ENCODE measurements around the gene CCDC192. TPM values are rescaled to one million over a fixed set of nuclear protein-coding genes. Genes with fewer than 3 reads are reported as not detected.

The CCDC192 gene
- total RNA-seq, 1 donor from 2014 or later = not detected

GRCh38 chr5:127899214-127899610 is 196.0 kb downstream of the CCDC192 start:
- ChIA-PET POLR2A (interaction anchor here (0.7 kb wide), 1 partner anchor 258 kb away, joined by 11 read pairs; no protein-coding TSS in a partner anchor), CTCF (no interaction called here)
- Mint-ChIP-seq H3K4me3 (no peak overlapping the region), H3K36me3 (ENCODE audit: low read depth) (no peaks in the 10 kb centered on the region), H3K27me3 (no peaks in the 10 kb centered on the region), H3K27ac (no peak overlapping the region), H3K4me1 (no peaks in the 10 kb centered on the region), H3K9me3 (no peaks in the 10 kb centered on the region)
- intact Hi-C loops (cut with micrococcal nuclease) = no loop called here
- no peak for ATAC-seq (ENCODE audit: low read depth)
- no peak for TF ChIP-seq CTCF (IDR thresholded peaks at IDR 0.05)
- DNase-seq = no peak

- intact Hi-C loops (cut with micrococcal nuclease) = no loop called here
- H3K4me1 Mint-ChIP-seq = no peaks in the 10 kb centered on the region
- POLR2A ChIA-PET = no interaction called here
These were observed 203.5 kb downstream of the CCDC192 start for GRCh38 chr5:127906562-127907204.

GRCh38 chr5:127907907-127908306 is 204.7 kb downstream of the CCDC192 start:
- Mint-ChIP-seq H3K36me3 (ENCODE audit: low read depth) (no peaks in the 10 kb centered on the region), H3K27me3 (no peaks in the 10 kb centered on the region), H3K9me3 (no peaks in the 10 kb centered on the region), H3K27ac (no peak overlapping the region), H3K4me1 (no peaks in the 10 kb centered on the region), H3K4me3 (no peak overlapping the region)
- CTCF ChIA-PET = no interaction called here
- ATAC-seq (ENCODE audit: low read depth) = no peak
- intact Hi-C loops (cut with micrococcal nuclease) = loop anchor here (2.0 kb wide), 1 partner anchor 177 kb away; no protein-coding TSS in a partner anchor
- TF ChIP-seq CTCF (IDR thresholded peaks at IDR 0.05) = no peak
- no peak for DNase-seq
- POLR2A ChIA-PET = no interaction called here

More at GRCh38 chr5:127906562-127907204, 203.5 kb downstream of the CCDC192 start:
- Mint-ChIP-seq H3K9me3 (no peaks in the 10 kb centered on the region), H3K27me3 (no peaks in the 10 kb centered on the region), H3K4me3 (no peak overlapping the region), H3K27ac (no peak overlapping the region), H3K36me3 (ENCODE audit: low read depth) (no peaks in the 10 kb centered on the region)
- ATAC-seq (ENCODE audit: low read depth) (no peak), DNase-seq (no peak)
- no peak for TF ChIP-seq CTCF (IDR thresholded peaks at IDR 0.05)
- CTCF ChIA-PET = no interaction called here

- Mint-ChIP-seq H3K4me1 (no peaks in the 10 kb centered on the region), H3K4me3 (no peak overlapping the region), H3K9me3 (no peaks in the 10 kb centered on the region), H3K27ac (no peak overlapping the region), H3K36me3 (ENCODE audit: low read depth) (no peaks in the 10 kb centered on the region), H3K27me3 (no peaks in the 10 kb centered on the region)
- ChIA-PET CTCF (no interaction called here), POLR2A (no interaction called here)
- intact Hi-C loops (cut with micrococcal nuclease) = loop anchor here (2.0 kb wide), 1 partner anchor 176 kb away; no protein-coding TSS in a partner anchor
- ATAC-seq (ENCODE audit: low read depth) (no peak), DNase-seq (no peak)
- no peak for TF ChIP-seq CTCF (IDR thresholded peaks at IDR 0.05)
These were observed 205.9 kb downstream of the CCDC192 start for GRCh38 chr5:127909066-127909465.

- no peaks in the 10 kb centered on the region for H3K4me1 Mint-ChIP-seq
- H3K36me3 Mint-ChIP-seq (ENCODE audit: low read depth) = no peaks in the 10 kb centered on the region
- H3K27me3 Mint-ChIP-seq = no peaks in the 10 kb centered on the region
- TF ChIP-seq CTCF (IDR thresholded peaks at IDR 0.05) = no peak
- no peak overlapping the region for H3K27ac Mint-ChIP-seq
- intact Hi-C loops (cut with micrococcal nuclease) = loop anchor here (2.0 kb wide), 1 partner anchor 175 kb away; no protein-coding TSS in a partner anchor
- ATAC-seq (ENCODE audit: low read depth) = no peak
- DNase-seq = no peak
- CTCF ChIA-PET = no interaction called here
- no peak overlapping the region for H3K4me3 Mint-ChIP-seq
- POLR2A ChIA-PET = no interaction called here
- H3K9me3 Mint-ChIP-seq = no peaks in the 10 kb centered on the region
These were observed 206.6 kb downstream of the CCDC192 start for GRCh38 chr5:127909821-127910220.
